Fibroblast of peridontal ligament (primary cell): ENCODE results near the gene ARHGEF39.

ENCODE experiments used
- DNase-seq: peaks from one replicate; pipeline ENCODE4 v3.0.0-alpha.2; 2010; ENCODE audit errors: extremely low read depth

ARHGEF39 gene, protein sequence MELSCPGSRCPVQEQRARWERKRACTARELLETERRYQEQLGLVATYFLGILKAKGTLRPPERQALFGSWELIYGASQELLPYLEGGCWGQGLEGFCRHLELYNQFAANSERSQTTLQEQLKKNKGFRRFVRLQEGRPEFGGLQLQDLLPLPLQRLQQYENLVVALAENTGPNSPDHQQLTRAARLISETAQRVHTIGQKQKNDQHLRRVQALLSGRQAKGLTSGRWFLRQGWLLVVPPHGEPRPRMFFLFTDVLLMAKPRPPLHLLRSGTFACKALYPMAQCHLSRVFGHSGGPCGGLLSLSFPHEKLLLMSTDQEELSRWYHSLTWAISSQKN

DNA sequence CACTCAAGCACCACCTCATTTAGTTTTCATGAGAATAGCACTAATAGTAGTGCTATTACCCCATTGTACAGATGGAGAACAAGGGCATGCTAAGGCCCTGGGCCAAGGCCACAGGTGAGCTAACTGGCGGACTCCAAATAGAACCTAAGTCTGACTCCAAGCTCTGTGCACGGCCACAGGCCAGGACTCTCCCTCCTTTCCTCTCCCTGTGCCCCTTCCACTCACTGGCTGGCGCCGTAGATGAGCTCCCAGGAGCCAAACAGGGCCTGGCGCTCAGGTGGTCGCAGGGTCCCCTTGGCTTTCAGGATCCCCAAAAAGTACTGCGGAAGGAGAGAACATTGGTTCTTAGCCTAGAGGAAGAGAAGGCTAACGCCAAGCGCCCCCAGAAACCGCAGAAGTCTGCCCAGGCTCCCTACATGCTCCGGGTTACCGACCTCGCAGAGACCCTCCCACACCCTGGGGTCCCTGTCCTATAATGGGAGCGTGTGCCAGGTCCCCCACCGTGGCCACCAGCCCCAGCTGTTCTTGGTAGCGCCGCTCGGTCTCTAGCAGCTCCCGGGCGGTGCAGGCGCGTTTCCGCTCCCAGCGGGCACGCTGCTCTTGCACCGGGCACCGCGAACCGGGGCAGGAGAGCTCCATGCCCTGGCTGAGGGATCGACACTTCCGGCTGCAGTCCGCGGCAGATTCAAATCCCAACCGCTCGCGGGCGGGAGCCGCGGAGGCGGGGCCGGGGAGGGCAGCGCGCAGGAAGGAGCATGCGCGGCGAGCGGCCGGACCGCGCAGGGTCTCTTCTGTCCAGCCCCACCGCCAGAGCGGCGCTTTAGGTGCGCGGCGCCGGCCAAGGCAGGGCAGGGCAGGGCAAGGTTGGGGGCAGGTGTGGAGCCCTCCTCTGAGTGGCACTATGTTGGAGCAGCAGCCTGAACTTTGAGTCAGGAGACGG lies at the start of gene ARHGEF39:
TSS of gene ARHGEF39 (minus strand) at position 665 of the 940 bp plus-strand sequence. CDS start at position 639, 26 bp downstream.
- peak; percentile 57 for DNase-seq

DNA sequence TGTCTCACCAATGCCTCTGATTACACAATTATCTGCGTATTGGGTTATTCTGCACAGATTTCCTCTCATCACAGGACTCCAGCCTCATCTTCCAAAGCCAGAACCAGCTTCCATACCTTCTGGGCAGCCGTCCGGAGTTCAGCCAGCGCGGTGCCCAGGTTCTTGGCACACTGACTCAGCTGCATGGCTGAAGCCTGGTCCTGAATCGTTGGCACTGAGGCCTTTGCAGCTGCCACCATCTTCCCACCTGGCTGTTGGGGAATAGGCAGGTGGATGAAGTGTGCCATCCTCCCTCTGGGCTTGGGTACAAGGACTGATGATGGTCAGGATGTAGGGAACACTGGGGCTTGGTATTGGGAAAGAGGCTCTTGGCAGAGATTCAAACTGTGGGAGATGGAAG lies 49.1 kb upstream of the ARHGEF39 start:
- DNase-seq: no peak

DNA sequence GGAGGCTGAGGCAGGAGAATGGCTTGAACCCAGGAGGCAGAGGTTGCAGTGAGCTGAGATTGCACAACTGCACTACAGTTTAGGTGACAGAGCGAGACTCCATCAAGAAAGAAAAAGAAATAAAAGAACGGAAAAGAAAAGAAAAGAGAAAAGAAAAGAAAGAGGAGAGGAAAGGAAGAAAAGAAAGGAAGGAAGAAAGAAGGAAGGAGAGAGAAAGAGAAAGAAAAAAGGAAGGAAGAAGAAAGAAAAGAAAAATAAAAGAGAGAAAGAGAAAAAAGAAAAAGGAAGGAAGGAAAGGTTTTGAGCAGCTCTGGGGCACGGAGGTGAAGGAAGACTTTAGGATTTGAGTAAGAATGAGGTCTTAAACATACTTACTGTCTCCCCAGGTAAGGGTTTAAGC lies 48.6 kb upstream of the ARHGEF39 start:
- no peak for DNase-seq

DNA sequence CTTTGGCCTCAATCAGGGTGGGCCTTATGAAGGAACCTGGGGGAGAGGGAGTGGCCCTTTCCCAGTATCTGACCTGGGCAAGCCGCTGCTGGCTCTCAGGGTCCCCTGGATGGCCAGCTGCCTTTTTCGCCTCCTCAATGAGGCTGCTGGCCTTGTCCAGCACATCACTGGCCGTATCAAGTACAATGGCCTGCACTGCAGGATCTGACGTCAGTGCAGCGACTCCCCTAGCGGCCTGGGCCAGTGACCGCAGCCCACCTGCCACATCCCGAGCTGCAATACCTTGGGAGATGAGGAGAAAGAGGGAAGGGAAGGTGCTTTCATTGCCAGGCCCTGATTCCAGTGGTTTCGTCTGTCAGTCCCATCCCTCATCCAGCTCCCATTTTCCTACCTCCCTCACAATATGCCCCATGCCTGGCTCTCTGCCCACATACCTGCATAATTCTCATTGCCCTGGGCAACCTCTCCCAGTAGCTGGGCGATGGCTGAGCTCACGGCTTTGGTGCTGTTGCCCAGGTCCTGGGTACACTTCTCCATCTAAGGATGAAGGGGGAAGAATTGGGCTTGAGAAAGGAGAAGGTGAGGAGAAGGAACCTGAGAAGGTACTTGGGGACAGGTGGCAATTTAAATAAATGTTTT lies 47.9 kb upstream of the ARHGEF39 start:
- no peak for DNase-seq

DNA sequence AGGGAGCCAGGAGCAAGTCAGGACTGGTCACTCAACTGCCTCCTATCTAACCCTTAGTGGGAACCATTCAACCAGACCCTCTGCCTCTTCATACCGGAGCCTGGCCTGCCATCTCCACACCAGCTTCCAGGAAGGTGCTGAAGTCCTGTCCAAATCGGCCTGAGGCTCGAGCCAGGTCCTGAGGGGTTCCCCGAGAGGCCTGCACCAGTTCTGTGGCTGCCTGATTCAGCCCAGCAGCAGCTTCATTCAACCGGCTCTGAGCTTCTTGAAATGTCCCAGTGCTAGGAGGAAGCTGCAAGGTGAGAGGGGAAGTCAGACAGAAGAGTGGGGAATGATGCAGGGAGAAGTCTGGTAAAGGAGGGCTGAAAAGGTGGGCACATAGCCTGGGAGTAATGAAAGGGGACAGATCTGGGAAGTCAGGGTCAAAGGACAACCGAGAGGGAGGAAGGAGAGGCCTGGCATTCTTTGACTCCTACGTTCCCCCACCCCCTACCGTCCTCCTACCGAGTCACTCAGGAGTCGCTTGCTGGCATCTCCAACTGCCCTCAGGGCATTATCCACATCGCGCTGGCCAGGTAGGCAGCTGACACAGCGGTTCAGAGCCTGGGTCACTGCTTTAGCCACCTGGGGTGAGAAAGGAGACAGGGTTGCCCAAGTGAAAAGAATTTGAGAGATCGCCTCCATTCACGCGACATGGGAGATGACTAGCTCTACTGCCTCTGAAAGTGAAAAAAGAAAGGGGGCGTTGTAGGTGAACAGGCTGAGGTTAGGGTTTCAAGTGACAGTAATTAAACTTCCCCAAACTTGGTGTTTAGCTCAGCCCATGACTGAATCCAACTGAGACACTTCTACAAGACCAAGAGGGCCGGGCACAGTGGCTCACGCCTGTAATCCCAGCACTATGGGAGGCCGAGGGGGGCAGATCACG lies 46.8 kb upstream of the ARHGEF39 start:
- no peak for DNase-seq

DNA sequence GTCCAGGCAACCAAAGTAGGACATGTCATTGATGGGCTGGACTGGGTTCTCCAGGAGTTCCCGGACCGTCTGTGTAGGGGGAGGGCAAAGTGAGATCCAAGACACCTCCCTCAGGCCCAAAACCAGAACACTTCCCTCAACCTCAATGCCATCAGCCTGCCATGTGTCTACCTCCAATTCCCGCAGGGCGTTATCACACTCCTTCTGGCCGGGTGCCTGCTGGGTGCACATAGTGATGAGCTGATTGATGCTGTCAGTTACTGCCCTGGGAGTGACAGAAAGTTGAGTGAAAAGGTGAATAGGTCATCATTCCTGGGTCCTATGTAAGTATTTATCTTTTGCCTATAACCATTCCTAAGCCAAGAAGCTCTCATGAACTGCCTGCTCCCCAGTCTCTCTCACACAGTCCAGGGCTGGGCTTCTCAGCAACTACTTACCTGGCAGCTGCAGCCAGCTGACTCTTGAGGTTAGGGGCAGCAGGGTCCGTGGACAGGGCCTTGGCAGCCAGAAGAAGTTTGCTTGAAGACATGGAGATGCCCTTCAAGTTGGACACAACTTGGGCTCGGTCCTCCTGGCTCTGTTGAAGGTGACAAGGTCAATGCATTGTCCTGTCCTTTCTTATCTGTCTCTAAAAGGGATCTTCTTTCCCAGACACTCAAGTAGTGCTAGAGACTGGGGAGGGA lies 46.0 kb upstream of the ARHGEF39 start:
- no peak for DNase-seq

DNA sequence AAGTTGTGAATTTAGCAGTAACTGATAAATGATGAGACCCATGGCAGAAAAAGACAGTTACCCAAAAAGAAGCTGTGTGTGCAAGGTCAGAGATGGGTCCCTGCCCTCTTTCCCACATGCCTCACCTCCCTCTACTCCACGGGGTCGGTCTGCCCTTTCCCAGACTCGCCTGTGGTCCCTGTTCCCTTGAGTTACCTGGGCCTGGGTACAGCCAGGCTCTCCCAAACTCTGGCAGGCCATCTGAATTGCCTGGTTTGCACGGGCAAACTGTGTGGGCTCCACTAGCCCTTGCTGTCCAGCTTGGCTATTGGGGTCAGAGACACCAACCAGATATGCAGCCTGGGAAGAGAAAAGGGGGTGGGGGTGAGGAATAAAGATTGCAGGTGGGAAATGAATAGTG lies 43.2 kb upstream of the ARHGEF39 start:
- DNase-seq: no peak

DNA sequence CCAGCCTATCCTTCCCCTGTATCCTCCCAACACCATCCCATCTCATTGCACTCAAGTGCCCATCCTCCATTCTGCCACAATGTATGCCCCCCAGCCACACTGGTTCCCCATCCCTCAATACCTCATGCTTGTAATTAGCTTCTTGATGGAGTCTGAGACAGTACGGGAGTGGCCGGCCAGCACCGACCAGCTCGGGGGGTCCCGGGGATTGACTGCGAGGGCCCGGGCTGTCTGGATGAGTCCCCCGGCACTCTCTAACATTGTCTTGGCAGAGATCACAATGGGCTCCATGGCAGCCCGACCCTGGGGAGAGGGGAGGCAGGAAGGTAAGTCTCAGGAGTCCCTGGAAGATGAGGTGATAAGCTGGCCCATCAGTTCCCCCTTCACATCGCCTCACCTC lies 42.0 kb upstream of the ARHGEF39 start:
- DNase-seq: no peak

DNA sequence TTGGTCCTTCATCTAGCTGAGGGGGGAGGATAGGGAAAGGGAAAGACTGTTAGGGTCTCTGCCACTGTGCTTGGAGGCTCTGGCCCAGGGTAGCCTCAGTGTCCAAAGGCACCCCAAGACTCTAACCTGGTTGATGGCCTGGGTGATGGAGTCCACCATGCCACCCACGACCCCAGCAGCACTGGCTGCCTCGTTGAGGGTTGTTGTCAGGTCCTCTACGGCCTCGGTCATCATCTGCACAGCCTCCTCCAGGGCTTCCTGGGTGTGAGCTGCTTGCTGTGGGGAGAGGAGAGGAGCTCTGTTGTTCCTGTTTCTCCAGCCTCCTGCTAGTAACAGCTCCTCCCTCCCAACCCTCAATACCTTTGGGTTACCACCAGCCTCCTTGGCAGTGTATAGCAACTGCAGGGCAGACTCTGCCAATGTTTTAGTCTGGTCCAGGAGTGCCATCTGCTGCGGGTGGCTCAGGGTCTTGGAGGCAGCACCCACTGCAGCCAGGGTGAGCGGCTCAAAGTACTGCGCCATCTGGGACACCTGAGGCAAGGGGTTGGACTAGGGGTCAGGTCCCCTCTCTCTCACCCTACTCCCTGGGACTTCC lies 40.9 kb upstream of the ARHGEF39 start:
- no peak for DNase-seq

DNA sequence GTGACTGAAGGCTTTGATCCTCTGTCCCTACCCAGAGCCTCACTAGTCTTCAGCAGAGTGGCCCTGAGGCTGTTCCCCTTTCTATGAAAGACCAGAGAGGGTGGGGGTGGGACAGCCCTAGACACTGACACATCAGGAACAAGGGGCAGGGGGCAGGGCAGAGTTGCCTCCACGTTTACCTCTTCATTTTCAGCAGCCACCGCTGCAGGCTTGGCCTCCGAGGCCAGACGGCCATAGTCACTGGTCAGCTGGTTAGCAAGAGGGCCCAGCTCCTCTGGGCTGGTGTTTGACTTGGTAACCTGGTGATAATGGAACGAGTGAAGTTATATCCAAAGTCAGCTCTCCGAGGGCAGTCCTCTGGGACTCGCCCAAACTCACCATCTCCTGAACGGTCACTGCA lies 40.4 kb upstream of the ARHGEF39 start:
- DNase-seq: no peak

DNA sequence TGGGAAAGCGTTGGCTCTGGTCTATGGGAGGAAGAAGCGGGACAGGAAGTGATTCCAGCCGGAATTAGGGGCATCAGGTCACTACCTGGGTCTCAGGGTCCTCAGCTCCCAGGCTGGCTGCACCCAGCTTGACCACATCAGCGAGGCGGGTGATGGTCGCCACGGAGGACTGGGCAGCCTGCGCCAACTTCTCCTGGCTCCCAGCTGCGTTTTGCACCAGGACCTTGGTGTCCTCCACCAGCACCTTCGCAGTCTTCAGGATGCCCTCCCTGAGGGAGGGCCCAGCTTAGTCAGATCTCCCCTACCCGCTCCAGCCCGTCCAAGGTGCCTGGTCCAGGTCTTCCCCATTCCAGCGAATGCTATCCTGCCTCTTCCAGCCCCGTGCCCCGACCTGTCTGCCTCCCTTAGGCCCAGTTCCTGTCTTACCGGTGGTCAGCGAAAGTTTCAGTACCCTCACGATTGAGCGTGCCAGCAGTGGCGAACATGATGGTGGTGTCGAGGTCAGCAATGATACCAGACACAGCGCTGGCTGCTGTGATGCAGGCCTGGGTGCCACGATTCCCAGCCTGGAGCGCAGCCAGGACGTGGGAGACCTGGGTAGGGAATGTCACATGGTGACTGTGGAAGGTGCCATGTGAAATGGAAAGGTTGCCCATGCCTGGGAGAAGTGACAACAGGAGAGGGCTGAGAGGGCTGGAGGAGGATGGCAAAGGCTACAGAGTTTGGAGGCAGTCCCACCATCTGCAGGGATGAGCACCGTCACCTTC lies 39.1 kb upstream of the ARHGEF39 start:
- no peak for DNase-seq

DNA sequence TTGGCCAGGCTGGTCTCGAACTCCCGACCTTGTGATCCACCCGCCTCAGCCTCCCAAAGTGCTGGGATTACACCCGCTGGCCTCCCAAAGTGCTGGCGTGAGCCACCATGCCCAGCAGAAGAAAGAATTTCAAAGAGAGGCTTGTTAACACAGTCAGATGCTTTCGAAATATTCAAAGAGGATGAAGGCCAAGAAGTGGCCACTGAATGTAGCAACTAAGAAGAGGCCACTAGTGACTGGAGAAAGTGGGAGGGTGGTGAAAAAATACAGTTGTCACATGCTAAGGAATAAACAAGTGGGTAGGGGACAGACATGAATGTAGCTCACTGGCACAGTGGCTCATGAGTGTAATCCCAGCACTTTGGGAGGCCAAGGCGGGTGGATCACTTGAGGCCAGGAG lies 37.7 kb upstream of the ARHGEF39 start:
- DNase-seq: no peak

DNA sequence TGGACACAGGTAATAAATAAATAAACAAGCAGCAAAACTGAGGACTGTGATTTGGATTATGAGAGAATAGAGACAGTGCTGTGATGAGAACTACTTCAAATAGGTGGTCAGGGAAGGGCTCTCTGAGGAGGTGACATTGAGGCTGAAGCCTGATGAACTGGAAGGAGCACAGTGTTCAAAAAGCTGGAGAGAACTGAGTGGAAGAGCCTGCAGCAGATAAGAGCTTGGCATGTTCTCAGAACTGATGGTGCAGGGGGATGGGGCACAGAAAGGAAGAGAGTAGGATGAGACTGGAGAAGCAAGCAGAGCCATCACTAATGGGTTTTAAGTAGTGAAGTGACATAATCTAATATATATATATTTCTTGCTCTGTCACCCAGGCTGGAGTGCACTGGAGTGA lies 35.9 kb upstream of the ARHGEF39 start:
- DNase-seq: no peak

DNA sequence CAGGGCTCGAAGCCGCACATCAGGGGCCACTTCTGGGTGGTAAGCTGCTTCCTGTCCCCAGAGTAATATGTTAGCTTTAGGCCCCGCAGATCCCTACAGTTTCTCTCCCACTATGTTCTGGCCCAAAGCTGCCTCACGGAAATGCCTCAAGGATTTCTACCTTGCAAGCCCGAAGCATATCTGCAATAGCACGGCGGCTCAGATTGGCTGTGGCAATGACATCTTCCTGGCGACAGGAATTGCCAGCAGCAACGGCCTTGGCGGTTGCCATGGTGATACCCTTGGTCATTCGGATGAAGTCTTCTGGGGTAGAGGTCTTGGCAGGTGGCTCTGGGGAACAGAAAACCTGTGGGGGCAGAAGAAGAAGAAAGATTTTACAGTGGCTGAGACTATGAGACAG lies 35.0 kb upstream of the ARHGEF39 start:
- DNase-seq: no peak

DNA sequence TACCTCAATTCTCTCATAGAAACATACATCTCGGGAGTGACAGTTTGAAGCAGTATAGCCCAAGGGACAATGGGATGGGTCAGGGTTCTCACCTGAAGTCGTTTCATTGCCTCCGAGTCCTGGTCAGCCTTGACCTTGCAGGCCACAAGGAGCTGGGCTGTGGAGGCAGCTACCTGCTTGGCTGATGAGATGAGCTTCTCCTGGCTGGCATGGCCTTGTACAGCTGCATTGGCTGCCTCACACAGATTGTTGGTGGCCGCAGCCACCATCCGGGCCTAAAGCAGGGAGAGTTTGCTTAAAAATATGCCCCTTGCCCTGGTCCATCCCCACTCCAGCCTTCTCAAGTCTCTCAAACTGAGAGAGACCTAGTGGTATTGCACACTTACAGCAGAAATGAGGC lies 33.2 kb upstream of the ARHGEF39 start:
- DNase-seq: no peak

DNA sequence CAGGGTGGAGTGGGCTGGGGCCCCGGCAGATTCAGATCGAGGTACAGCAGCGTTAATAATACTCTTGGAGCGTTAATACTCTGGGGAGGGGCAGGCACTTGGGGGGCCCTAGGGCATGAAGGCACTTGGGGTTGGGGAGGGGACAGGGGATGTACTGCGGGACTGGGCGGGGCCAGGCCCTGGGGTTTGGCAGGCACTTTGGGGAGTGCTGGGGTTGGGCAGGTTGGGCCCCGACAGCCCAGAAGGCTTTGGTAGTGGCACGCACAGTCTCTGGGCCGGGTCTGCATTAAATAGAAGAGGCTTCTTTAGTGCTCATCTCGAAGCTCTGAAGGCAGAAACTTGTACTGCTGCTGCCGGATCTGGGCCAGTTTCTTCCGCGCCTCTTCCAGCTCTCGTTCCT lies 32.5 kb upstream of the ARHGEF39 start:
- no peak for DNase-seq

DNA sequence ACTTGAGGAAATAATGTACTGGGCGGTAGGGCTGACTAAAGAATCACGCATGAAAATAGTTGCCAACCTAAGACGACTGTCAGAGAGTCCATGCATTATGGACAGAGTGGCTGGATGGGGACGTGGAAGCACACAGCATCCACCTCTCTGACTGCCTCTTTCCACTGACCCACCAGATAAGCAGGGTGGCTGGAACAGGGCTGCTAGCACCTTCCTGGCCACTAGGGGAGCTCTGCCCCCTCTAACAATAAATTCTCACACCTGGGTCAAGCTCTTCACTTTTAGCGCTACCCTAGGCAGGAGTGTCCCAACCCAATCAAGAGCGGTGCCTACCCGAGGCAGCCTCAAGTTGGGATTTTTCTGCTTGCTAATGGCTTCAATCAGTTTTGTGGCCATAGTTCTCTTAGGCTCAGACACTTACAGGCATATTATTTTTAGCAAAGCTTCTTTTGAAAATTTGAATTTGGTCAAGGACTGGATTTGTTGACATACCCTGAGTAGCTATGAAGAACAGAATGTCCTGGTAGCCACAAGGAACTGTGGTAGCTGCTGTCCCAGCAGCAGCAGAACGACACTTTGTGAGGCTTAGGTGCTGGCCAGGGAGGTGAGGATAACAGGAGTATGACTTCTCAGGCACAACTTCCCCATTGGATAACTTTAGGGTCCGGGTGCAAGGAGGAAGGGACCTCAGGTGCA lies 31.7 kb upstream of the ARHGEF39 start:
- peak; percentile 40 for DNase-seq

DNA sequence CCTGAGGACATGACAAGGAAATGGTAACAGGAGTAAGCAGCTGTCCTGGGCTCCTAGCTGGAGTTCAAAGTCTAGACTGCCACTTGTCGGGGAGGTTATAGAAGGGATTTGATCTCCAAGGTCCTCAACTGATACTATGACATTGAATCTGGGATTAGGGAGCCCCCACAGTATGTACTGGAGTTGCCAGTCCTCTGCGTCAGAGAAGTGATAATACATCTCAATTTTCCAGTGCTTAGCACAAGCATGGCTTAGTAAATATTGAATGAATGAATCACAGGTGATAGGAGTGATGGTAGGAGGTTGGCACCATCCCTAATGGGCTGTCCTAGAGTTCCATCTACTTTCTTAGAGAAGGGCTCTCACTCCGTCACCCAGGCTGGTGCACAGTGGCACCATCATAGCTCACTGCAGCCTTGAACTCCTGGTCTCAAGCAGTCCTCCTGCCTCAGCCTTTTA lies 31.0 kb upstream of the ARHGEF39 start:
- no peak for DNase-seq

DNA sequence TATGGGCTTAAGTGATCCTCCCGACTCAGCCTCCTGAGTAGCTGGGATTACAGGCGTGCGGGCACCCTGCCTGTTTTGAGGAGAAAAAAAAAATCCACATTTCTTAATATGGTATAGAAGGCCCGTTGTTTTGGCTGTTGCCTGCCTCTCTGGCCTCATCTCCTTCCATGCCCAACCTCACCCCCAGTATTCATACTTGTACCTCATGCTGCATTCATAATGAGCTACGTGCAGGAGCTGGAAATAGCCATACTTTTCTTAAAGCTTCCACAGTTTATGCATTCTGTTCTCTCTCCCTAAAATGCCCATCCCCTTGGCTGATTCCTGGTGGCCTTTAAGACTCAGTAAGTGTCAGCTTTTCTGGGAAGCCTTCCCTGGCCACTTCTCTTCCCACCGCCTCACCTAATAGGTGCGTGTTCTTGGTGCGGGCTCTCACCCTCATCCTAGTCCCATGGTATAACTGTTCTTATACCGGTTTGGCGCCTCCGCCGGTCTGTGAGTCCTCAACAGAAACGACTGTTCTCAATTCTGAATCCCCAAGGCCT lies 26.8 kb upstream of the ARHGEF39 start:
- DNase-seq: no peak
